ENCODE results near the gene PLAA. TPM values are rescaled to one million over a fixed set of nuclear protein-coding genes. Genes with fewer than 3 reads are reported as not detected.

The PLAA gene
- total and polyA plus RNA-seq, 7 experiments from 2014 or later = 17.6 to 33.6 (median 24.3) TPM

GRCh38 chr9:26856413-26857032, 90.5 kb downstream of the PLAA start:
- Mint-ChIP-seq H3K9me3 (no peaks in the 10 kb centered on the region), H3K27ac (no peak overlapping the region), H3K36me3 (peaks cover 5 to 31% (median 21%) of the 10 kb centered on the region in 5 donors), H3K27me3 (no peaks in the 10 kb centered on the region), H3K4me3 (no peak overlapping the region), H3K4me1 (peaks cover 0 to 4% (median 0%) of the 10 kb centered on the region in 7 donors)
- Histone ChIP-seq H3K9me3 (ENCODE audit: control insufficient read depth in 2 of 3, low read length in 3 of 3) (no peaks in the 10 kb centered on the region), H3K27me3 (ENCODE audit: control insufficient read depth in 2 of 2, insufficient read depth in 2 of 2, low read length in 2 of 2) (no peaks in the 10 kb centered on the region), H3K4me1 (ENCODE audit: control insufficient read depth in 2 of 2, insufficient read depth in 2 of 2, low read length in 2 of 2) (no peaks in the 10 kb centered on the region), H3K36me3 (ENCODE audit: control insufficient read depth in 2 of 3, insufficient read depth in 3 of 3, low read length in 3 of 3) (peaks cover 6 to 10% (median 8%) of the 10 kb centered on the region in 3 experiments), H3K27ac (ENCODE audit: low read depth, low read length) (no peak overlapping the region), H3K4me3 (ENCODE audit: low read length) (no peak overlapping the region)
- CTCF ChIA-PET = no interaction called here
- POLR2A ChIA-PET = no interaction called here
- DNase-seq = peak in 1 of 9 donors; percentile 15
- ATAC-seq = no peak
- intact Hi-C loops (cut with micrococcal nuclease) = loop anchor here in 1 of 2 donors (1.0 kb wide), 1 partner anchor 112 kb away; no protein-coding TSS in a partner anchor

Other genes starting within 250 kb of the PLAA start
- 10 to 100 TPM; 11.8 to 19.6 (median 17.8) TPM for gene CAAP1, start 54.4 kb downstream of the PLAA start, total RNA-seq
- 10 to 100 TPM; 12.8 to 14.2 TPM for gene CAAP1, start 54.4 kb downstream of the PLAA start, polyA plus RNA-seq
- 10 to 100 TPM in 2 of 5 experiments, 1 to 10 TPM in 3; 8.0 to 11.6 (median 9.7) TPM for gene IFT74, start 9.2 kb upstream of the PLAA start, total RNA-seq
- gene IFT74, start 9.2 kb upstream of the PLAA start, polyA plus RNA-seq = 10 to 100 TPM in 1 of 2 donors, 1 to 10 TPM in 1; 9.0 to 12.4 TPM
- gene LRRC19, start 58.4 kb upstream of the PLAA start, total RNA-seq = not detected
- not detected for gene LRRC19, start 58.4 kb upstream of the PLAA start, polyA plus RNA-seq
- not detected for gene TEK, start 162.0 kb upstream of the PLAA start, total RNA-seq
- not detected for gene TEK, start 162.0 kb upstream of the PLAA start, polyA plus RNA-seq

Data from naive thymus-derived CD4-positive, alpha-beta T cell (primary cell).